ENCODE measurements around the gene IGSF9.
A peak's percentile ranks its signal among the peaks of the same experiment; 100 is the strongest.

IGSF9 gene

GRCh38 chr1:159944623-159945455 is 574 bp downstream of the IGSF9 start:
- DNase-seq, result no peak

- DNase-seq, result peak; percentile 52
Measured at GRCh38 chr1:159943908-159944622, 1.3 kb downstream of the IGSF9 start.

DNA sequence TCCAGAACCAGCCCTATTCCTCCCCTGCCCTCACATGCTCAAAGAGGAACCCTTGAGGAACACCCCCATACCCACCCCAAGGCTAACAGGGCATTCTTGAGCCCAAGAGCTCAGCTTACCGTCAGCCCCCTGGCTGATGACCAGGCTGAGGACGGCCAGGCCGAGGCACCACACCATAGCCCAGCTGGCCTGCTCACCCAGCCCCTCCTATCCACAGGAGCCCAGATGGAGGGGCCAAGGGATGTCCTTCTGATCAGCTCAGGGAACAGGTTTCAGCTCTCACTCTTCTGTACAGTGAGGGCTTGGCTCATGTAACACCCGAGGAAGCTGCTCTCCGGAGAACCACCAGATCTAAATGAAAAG is 2.2 kb downstream of the IGSF9 start:
- DNase-seq, result peak; percentile 32

DNA sequence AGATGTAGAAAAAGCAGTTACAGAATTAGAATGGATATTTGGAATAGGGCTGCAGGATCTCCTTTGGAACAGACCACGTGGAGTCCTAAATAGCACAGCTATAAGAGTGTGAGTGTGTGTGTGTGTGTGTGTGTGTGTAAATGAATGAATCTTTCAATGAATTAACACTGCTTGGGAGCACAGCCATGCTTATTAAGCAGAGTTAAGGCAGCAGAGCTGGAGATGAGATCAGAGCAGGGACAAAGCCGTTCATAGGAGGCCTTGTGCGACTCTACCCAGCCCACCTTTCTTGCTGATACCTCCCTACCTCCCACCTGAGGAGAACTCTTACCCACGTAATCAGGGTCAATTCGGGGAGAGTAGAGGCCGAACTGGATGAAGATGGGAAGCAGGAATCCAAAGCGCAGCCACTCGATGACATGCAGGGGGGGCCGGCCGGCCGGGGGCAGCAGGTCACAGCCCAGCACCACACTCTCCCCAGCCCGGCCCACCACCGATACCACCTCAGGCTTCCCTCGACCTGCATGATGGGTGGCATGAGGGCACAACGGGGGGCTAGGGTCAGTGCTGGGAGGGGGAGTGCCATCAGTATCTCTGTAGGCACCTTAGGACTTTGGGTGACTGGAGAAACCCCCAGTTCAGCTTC is 2.7 kb downstream of the IGSF9 start:
- DNase-seq, result no peak

DNA sequence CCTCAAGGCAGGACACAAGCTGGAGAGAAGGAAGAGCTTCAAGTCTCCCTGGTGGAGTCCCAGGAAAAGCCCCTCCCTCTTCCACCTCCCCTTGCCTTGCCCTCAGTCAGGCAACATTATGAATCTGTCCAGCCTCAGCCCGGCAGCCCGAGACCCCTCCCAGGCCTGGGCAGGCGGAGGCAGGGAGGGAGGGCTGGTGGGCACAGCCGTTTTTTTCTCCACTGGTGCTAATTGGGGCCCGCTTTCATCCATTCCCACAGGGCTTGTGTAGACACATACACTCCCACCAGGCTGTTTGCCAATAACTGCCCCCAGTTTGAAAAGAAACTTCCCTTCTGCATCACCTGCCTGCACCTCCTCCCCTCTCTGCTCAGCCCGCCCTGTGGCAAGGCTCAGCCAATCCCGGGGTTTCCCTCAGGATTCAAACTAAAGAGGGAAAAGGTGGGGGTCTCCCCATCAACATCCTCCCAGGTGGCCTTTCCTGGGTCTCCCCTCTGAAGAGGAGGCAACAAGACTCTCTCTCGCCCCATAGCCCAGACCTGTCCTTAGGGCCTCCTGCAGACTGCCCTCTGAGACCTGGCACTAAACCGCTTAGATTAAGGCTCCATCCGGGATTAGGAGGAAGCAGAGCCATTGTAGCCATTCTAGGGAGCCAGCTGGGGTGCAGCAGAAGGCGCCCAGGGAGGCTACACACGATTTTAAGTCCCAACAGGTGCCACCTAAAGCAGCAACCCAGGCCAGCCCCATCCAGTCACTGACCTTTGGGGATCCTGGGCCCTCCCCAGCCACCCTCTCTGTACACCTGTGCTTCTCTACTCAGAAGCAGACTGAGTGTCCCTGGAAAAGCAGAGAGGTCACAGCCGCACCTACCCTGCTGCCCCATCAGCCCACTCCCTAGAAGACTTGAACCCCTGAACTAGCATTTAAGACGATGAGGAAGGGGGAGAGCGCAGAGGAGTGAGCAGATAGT is 3.5 kb downstream of the IGSF9 start:
- no peak for DNase-seq

GRCh38 chr1:159941141-159941540 is 4.3 kb downstream of the IGSF9 start:
- no peak for DNase-seq

DNA sequence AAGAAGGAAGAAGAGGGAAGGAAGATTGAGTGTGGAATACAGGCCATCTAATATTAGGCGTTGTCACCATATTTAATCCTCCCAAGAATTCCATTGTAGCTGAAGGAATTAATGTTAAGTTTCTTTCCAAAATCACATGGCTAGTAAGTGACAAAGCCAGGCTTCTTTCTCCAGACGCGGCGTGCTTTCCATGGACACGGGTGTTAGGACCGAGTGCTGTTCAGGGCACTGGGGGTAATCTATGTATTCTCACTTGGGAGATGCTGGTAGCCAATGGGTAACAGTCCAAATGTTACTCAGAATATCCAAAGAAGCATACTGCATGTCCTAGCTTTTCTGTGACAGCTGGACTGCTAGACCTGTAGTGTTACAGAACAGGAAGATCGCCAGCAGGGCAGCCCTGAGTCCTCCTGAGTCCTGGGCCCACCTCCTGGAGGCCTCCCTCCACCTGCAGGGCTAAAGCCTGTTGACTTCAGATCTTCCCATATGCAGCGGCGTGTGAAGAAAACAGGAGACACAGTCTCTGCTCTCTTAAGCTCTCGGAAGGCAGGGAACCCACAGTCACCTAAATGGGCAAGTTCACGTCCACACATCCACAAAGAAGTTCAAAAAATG is 5.3 kb downstream of the IGSF9 start:
- no peak for DNase-seq

GRCh38 chr1:159939678-159940002 is 5.8 kb downstream of the IGSF9 start:
- no peak for DNase-seq

- DNase-seq, result no peak
Measured at GRCh38 chr1:159938905-159939677, 6.3 kb downstream of the IGSF9 start.

GRCh38 chr1:159938211-159938852 is 7.1 kb downstream of the IGSF9 start:
- DNase-seq, result no peak

GRCh38 chr1:159937054-159937750 is 8.2 kb downstream of the IGSF9 start:
- DNase-seq, result no peak

DNA sequence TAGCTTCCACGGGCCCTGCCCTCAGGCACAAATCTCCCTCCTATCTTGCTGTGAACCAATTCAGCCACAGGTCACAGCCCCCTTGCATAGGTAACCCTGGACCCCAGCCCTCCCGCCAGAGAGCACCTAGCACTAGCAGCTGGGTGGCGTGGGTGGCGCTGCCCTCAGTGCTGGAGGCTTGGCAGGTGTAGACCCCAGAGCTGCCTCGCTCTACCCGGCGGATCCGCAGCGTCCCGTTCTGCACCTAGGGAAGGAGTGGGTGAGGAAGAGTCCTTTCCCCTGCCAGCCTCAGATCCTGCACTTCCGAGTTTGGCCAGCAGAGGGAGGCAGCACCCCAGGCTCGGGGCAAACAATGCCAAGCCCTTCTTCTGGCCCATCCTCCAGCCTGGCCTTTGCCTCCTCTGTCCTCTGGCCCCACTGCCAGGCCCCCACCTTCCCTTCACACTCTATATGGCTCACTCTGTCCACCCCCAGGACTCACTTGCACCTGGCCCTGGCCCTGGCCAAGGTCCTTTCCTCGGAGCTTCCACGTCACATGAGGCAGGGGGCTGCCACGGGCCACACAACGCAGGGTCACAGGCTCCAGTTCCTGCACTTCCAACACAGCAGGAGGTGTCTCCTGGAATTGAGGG is 9.0 kb downstream of the IGSF9 start:
- DNase-seq, result peak; percentile 98

DNA sequence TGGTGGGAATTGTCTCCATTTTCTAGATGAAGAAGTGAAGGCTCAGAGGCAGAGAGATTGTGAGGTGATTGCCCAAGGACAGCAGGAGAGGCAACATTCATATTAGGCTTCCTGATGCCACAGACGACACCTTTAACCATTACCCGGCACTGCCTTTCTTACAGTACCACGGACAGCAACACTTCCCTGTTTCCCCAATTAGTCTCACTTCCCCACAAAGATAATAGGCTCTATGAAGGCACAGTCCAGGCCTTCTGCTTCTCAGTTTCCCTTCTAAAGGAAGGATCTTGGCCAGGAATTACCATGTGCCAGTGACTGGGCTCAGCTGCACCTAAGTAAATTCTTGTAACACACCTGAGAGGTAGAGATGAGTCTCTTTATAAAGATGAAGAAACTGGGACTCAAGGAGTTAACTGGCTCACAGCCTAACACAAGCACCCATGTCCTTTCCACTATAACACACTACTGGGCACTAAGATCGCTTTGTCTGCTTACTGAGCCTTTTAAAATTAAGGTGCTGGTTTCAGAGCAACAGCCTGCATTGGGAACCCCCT is 9.6 kb downstream of the IGSF9 start:
- no peak for DNase-seq

GRCh38 chr1:159935305-159935704 is 10.1 kb downstream of the IGSF9 start:
- no peak for DNase-seq

- DNase-seq, result no peak
Measured at GRCh38 chr1:159934136-159935039, 11.0 kb downstream of the IGSF9 start.

- no peak for DNase-seq
Measured at GRCh38 chr1:159933347-159933746, 12.1 kb downstream of the IGSF9 start.

DNA sequence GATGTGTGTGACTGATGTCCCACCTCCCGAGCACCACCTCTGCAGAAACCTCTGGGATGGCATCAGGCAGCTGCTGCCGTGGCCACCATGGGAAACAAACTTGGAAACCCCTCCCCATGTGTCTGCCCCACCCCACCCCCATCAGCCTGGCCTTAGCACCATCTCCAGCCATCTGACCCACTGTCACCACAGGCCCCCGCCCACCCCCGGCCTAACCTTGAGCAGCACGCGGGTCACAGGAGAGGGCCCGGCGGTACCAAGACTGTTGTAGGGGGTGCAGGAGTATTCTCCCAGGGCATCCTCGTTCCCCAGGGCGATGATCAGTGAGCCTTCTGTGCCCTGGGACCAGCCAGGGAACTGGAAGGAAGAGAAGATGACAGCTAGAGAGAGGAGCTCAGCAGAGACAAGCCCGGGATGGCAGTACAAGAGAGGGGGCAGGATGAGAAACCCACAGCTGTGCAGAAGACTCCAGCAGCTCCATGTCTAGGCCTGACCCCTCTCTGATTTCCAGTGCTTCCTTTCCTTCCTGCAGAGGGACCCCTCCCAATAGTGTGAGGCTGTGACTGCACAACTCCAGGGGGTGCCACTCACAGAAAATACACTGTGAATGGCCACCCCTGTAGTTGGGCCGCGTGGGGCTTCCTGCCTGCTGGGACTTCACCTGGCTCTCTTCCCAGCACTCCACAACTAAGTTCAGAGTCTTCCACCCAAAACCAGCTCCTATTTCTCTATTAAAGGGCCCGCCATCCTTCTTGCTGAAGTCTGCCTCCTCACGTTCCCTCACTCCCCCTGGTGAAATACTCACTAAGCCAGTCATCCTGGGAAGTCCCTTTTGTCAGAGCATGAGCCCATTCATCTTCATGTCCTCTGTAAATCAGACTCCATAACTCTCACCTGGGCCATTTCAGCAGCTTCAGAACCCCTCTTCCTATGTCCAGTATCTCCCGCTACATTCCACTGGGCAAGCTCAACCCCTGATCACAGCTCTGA is 12.8 kb downstream of the IGSF9 start:
- no peak for DNase-seq

All from activated CD8-positive, alpha-beta memory T cell treated with anti-CD3 and anti-CD28 coated beads for 24 hours (primary cell).